Measurements from ENCODE around the gene GABRB3.
"Not testable (repeated sequence)": the region's sequence is repeated elsewhere in the genome, so short reads cannot be mapped to it uniquely, and the experiment has no call there.

Gene GABRB3

GRCh38 chr15:26736502-26737248, 36.2 kb downstream of the GABRB3 start:
- no peak for DNase-seq (ENCODE audit: low read depth)

- no peak for DNase-seq (ENCODE audit: low read depth)
Observed at GRCh38 chr15:26731965-26732364, 40.9 kb downstream of the GABRB3 start.

- DNase-seq (ENCODE audit: low read depth) = no peak
Observed at GRCh38 chr15:26729581-26729980, 43.3 kb downstream of the GABRB3 start.

GRCh38 chr15:26729030-26729429, 43.8 kb downstream of the GABRB3 start:
- DNase-seq (ENCODE audit: low read depth) = no peak

GRCh38 chr15:26724381-26725150, 48.3 kb downstream of the GABRB3 start:
- no peak for DNase-seq (ENCODE audit: low read depth)

- no peak for DNase-seq (ENCODE audit: low read depth)
Observed at GRCh38 chr15:26722621-26723160, 50.2 kb downstream of the GABRB3 start.

GRCh38 chr15:26721232-26721967, 51.5 kb downstream of the GABRB3 start:
- DNase-seq (ENCODE audit: low read depth) = no peak

GRCh38 chr15:26720546-26720945, 52.3 kb downstream of the GABRB3 start:
- DNase-seq (ENCODE audit: low read depth) = no peak

GRCh38 chr15:26719866-26720265, 53.0 kb downstream of the GABRB3 start:
- not testable (repeated sequence) for DNase-seq (ENCODE audit: low read depth)

GRCh38 chr15:26716069-26716468, 56.8 kb downstream of the GABRB3 start:
- no peak for DNase-seq (ENCODE audit: low read depth)

- no peak for DNase-seq (ENCODE audit: low read depth)
Observed at GRCh38 chr15:26713498-26713897, 59.4 kb downstream of the GABRB3 start.

GRCh38 chr15:26712335-26712734, 60.5 kb downstream of the GABRB3 start:
- DNase-seq (ENCODE audit: low read depth) = no peak

- no peak for DNase-seq (ENCODE audit: low read depth)
Observed at GRCh38 chr15:26711445-26711844, 61.4 kb downstream of the GABRB3 start.

GRCh38 chr15:26702381-26702780, 70.5 kb downstream of the GABRB3 start:
- DNase-seq (ENCODE audit: low read depth) = no peak

GRCh38 chr15:26698555-26698954, 74.3 kb downstream of the GABRB3 start:
- no peak for DNase-seq (ENCODE audit: low read depth)

- DNase-seq (ENCODE audit: low read depth) = no peak
Observed at GRCh38 chr15:26697913-26698312, 75.0 kb downstream of the GABRB3 start.

GRCh38 chr15:26691249-26691648, 81.6 kb downstream of the GABRB3 start:
- no peak for DNase-seq (ENCODE audit: low read depth)

- DNase-seq (ENCODE audit: low read depth) = no peak
Observed at GRCh38 chr15:26690778-26691177, 82.1 kb downstream of the GABRB3 start.

- no peak for DNase-seq (ENCODE audit: low read depth)
Observed at GRCh38 chr15:26689462-26689861, 83.4 kb downstream of the GABRB3 start.

- DNase-seq (ENCODE audit: low read depth) = no peak
Observed at GRCh38 chr15:26686547-26687187, 86.2 kb downstream of the GABRB3 start.

GRCh38 chr15:26682598-26683164, 90.2 kb downstream of the GABRB3 start:
- no peak for DNase-seq (ENCODE audit: low read depth)

- no peak for DNase-seq (ENCODE audit: low read depth)
Observed at GRCh38 chr15:26679927-26680326, 92.9 kb downstream of the GABRB3 start.

All from stromal cell of bone marrow (primary cell).